MM.1S (cell line): ENCODE results near the gene ABCB8.

Experiments
- EZH2 ChIP-seq: fragments of 300-600 bp; sonication (generic); optimal IDR thresholded peaks from 2 replicates; pipeline ENCODE3; 2017; ENCODE audit warnings: low read depth, mild to moderate bottlenecking, antibody characterized with exemption, low read length, mixed read lengths
- TF ChIP-seq, protein P1 (sequence below): fragments of 300-600 bp; sonication (generic); IDR thresholded peaks from 2 replicates; pipeline ENCODE4 v1.5.1; 2016; ENCODE audit warnings: antibody characterized with exemption, low read length, mixed read lengths

DNA sequence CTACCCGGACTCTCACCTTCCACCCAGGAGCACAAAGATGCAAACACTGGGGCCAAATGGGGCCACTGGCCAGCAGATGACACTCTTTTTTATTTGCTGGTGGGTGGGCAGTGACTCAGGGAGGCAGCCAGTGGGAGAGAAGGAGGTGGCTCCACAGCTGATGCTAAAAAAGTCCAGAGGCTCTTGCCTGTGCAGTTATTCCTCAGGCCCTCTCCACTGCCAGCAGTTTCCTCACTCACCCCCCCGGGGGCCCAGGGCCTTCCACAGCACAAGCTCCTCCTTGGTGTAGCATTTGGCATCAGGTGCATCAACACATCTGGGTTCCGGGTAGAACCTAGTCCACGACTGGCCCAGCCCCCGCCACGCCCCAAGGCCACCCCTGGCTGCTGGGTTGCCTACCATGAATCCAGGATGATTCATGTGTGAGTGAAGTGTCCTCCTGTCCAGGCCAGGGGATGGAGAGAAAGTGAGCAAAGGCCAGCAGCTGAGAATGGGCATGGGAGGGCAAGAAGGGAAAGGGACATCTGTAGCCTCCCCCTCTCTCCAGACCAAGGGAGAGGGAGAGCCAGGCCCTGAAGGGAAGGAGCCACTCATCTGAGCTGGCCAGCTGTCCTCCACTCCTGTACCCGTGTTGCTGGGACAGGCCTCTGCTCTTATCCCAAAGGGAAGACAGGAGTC is 48.4 kb upstream of the ABCB8 start:
- no peak for TF ChIP-seq EZH2
- TF ChIP-seq, protein P1, sequence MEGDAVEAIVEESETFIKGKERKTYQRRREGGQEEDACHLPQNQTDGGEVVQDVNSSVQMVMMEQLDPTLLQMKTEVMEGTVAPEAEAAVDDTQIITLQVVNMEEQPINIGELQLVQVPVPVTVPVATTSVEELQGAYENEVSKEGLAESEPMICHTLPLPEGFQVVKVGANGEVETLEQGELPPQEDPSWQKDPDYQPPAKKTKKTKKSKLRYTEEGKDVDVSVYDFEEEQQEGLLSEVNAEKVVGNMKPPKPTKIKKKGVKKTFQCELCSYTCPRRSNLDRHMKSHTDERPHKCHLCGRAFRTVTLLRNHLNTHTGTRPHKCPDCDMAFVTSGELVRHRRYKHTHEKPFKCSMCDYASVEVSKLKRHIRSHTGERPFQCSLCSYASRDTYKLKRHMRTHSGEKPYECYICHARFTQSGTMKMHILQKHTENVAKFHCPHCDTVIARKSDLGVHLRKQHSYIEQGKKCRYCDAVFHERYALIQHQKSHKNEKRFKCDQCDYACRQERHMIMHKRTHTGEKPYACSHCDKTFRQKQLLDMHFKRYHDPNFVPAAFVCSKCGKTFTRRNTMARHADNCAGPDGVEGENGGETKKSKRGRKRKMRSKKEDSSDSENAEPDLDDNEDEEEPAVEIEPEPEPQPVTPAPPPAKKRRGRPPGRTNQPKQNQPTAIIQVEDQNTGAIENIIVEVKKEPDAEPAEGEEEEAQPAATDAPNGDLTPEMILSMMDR: no peak
